IMR-90 (cell line): ENCODE measurements around the gene SLC29A2. TPM values are rescaled to one million over a fixed set of nuclear protein-coding genes. Genes with fewer than 3 reads are reported as not detected.

ENCODE experiments used
- ATAC-seq: fragments of 200-7000 bp; cut with Tn5 transposase; 2 replicates; pipeline ENCODE4 v1.9.1; 2020; ENCODE audit warnings: low read depth, mild to moderate bottlenecking, moderate library complexity
- BruUV-seq: library from RNA; stranded (reverse); fragments of 400-500 nt; replicated peaks from 2 replicates; lab custom pipeline; 2021; lab: Mats Ljungman, UMichigan
- CTCF ChIA-PET: fragments of 300-600 bp; formaldehyde crosslinking; extraction: SDS; loops from one replicate; lab custom pipeline; 2021; ENCODE audit warnings: antibody characterized with exemption; lab: Yijun Ruan, JAX
- POLR2A ChIA-PET: fragments of 300-600 bp; sonication (Branson Sonifier 250); formaldehyde crosslinking; loops from one replicate; lab custom pipeline; 2022; ENCODE audit warnings: antibody characterized with exemption; ENCODE audit not compliant: unreplicated experiment; lab: Charles Lee
- DNase-seq: peaks from one replicate; pipeline ENCODE4 v3.0.0; 2013
- H2AFZ ChIP-seq: replicated peaks from 2 replicates; pipeline ENCODE3; 2013; ENCODE audit warnings: low read length, mild to moderate bottlenecking; ENCODE audit not compliant: poor library complexity
- H2AK5ac ChIP-seq: 2 replicates; pipeline ENCODE4 v1.6.1; 2013; ENCODE audit warnings: low read depth, low read length, inconsistent platforms
- H2AK9ac ChIP-seq: replicated peaks from 2 replicates; pipeline ENCODE3; 2013; ENCODE audit warnings: mild to moderate bottlenecking, low read depth, low read length, moderate library complexity; ENCODE audit not compliant: poor library complexity
- H2BK120ac ChIP-seq: 2 replicates; pipeline ENCODE4 v1.6.1; 2013; ENCODE audit warnings: low read depth, low read length, inconsistent platforms
- H2BK15ac ChIP-seq: 3 replicates; pipeline ENCODE4 v1.6.1; 2013; ENCODE audit warnings: low read depth, low read length, inconsistent platforms
- H2BK20ac ChIP-seq: 2 replicates; pipeline ENCODE4 v1.6.1; 2013; ENCODE audit warnings: low read depth, mild to moderate bottlenecking, inconsistent platforms, low read length, moderate library complexity
- H2BK5ac ChIP-seq: 2 replicates; pipeline ENCODE4 v1.6.1; 2013; ENCODE audit warnings: mild to moderate bottlenecking, low read depth, low read length, inconsistent platforms; ENCODE audit not compliant: poor library complexity, severe bottlenecking
- H3K14ac ChIP-seq: replicated peaks from 2 replicates; pipeline ENCODE4 v1.6.1; 2013; ENCODE audit warnings: low read depth, low read length, inconsistent platforms
- H3K18ac ChIP-seq: 2 replicates; pipeline ENCODE4 v1.6.1; 2013; ENCODE audit warnings: low read depth, low read length, control low read depth
- H3K23ac ChIP-seq: 2 replicates; pipeline ENCODE4 v1.6.1; 2013; ENCODE audit warnings: low read depth, low read length, inconsistent platforms
- H3K27ac ChIP-seq: 2 replicates; pipeline ENCODE4 v1.5.1; 2013; ENCODE audit warnings: mild to moderate bottlenecking, control low read depth, low read length; ENCODE audit not compliant: insufficient read depth
- H3K27me3 ChIP-seq: 2 replicates; pipeline ENCODE4 v1.6.1; 2013; ENCODE audit warnings: low read length; ENCODE audit not compliant: control insufficient read depth, insufficient read depth
- H3K36me3 ChIP-seq: 2 replicates; pipeline ENCODE4 v1.6.1; 2013; ENCODE audit warnings: low read length, mixed read lengths; ENCODE audit not compliant: control insufficient read depth, insufficient read depth
- H3K4ac ChIP-seq: 2 replicates; pipeline ENCODE4 v1.6.1; 2013; ENCODE audit warnings: low read depth, low read length, inconsistent platforms
- H3K4me1 ChIP-seq: 2 replicates; pipeline ENCODE4 v1.6.1; 2013; ENCODE audit warnings: low read length, mixed read lengths; ENCODE audit not compliant: control insufficient read depth, insufficient read depth
- H3K4me2 ChIP-seq: 2 replicates; pipeline ENCODE4 v1.6.1; 2013; ENCODE audit warnings: low read depth, mild to moderate bottlenecking, control low read depth, low read length, moderate library complexity
- H3K4me3 ChIP-seq: 2 replicates; pipeline ENCODE4 v1.5.1; 2013; ENCODE audit warnings: low read depth, mild to moderate bottlenecking, control low read depth, low read length, moderate library complexity; ENCODE audit not compliant: insufficient read depth
- H3K56ac ChIP-seq: 2 replicates; pipeline ENCODE4 v1.6.1; 2013; ENCODE audit warnings: low read length, inconsistent platforms; ENCODE audit not compliant: insufficient read depth; ENCODE audit errors: extremely low read depth
- H3K79me1 ChIP-seq, 2 experiments: 2 replicates each; pipeline ENCODE4 v1.6.1; 2013; ENCODE audit warnings: low read length in 2 of 2, inconsistent platforms in 1 of 2, low read depth in 1 of 2
- H3K9ac ChIP-seq: 2 replicates; pipeline ENCODE4 v1.6.1; 2013; ENCODE audit warnings: low read depth, low read length, control low read depth
- H3K9me1 ChIP-seq: 2 replicates; pipeline ENCODE4 v1.6.1; 2013; ENCODE audit warnings: low read length, inconsistent platforms; ENCODE audit not compliant: insufficient read depth
- H3K9me3 ChIP-seq: 2 replicates; pipeline ENCODE4 v1.6.1; 2013; ENCODE audit warnings: low read length; ENCODE audit not compliant: control insufficient read depth, insufficient read depth
- H4K20me1 ChIP-seq: 2 replicates; pipeline ENCODE4 v1.6.1; 2013; ENCODE audit warnings: low read length, inconsistent platforms; ENCODE audit not compliant: insufficient read depth
- H4K5ac ChIP-seq: 2 replicates; pipeline ENCODE4 v1.6.1; 2013; ENCODE audit warnings: mild to moderate bottlenecking, low read depth, low read length, control low read depth
- H4K8ac ChIP-seq, 2 experiments: 2 replicates each; pipeline ENCODE4 v1.6.1; 2013; ENCODE audit warnings: low read depth in 2 of 2, low read length in 2 of 2, control low read depth in 1 of 2, inconsistent platforms in 1 of 2
- H4K91ac ChIP-seq: 2 replicates; pipeline ENCODE4 v1.6.1; 2013; ENCODE audit warnings: low read depth, low read length, inconsistent platforms; ENCODE audit not compliant: insufficient read depth
- BHLHE40 ChIP-seq: fragments of 150-350 bp; IDR thresholded peaks from 2 replicates; pipeline ENCODE4 v1.6.1; 2016; ENCODE audit warnings: mild to moderate bottlenecking, low read depth, low read length
- CTCF ChIP-seq: conservative IDR thresholded peaks from 2 replicates; pipeline ENCODE4 v1.5.1; 2012; ENCODE audit warnings: mild to moderate bottlenecking, low read depth, low read length, improper control_type of control experiment
- MAFK ChIP-seq: IDR thresholded peaks from 2 replicates; pipeline ENCODE4 v1.6.1; 2012; ENCODE audit warnings: low read depth, low read length, improper control_type of control experiment
- MAZ ChIP-seq: IDR thresholded peaks from 2 replicates; pipeline ENCODE4 v1.6.1; 2012; ENCODE audit warnings: low read depth, mild to moderate bottlenecking, low read length, improper control_type of control experiment, moderate library complexity, borderline replicate concordance
- MXI1 ChIP-seq: IDR thresholded peaks from 2 replicates; pipeline ENCODE4 v1.6.1; 2012; ENCODE audit warnings: low read depth, mild to moderate bottlenecking, low read length, moderate library complexity, borderline replicate concordance
- POLR2A ChIP-seq: IDR thresholded peaks from 2 replicates; pipeline ENCODE4 v1.6.1; 2012; ENCODE audit warnings: mild to moderate bottlenecking, low read depth, low read length
- RAD21 ChIP-seq: IDR thresholded peaks from 2 replicates; pipeline ENCODE4 v1.6.1; 2012; ENCODE audit warnings: low read length, improper control_type of control experiment
- SMC3 ChIP-seq: fragments of 150-350 bp; IDR thresholded peaks from 2 replicates; pipeline ENCODE4 v1.6.1; 2016; ENCODE audit warnings: low read depth, mild to moderate bottlenecking, antibody characterized with exemption, low read length, moderate library complexity
- WGBS, 2 experiments: methylation state at CpG; one replicate each; pipeline versions ENCODE4 v1.1.5 to v1.1.7; 2013; ENCODE audit warnings: missing lambda C conversion rate in 2 of 2; ENCODE audit not compliant: insufficient read length in 1 of 2; ENCODE audit errors: extremely low coverage in 2 of 2; 5-methylcytosine and 5-hydroxymethylcytosine counted together
- dilution Hi-C: fragments of 300-500 bp; cut with HindIII; formaldehyde crosslinking; loops from one replicate; pipeline ENCODE4 v1.14.3; 2018; ENCODE audit warnings: low sequenced_read_pairs; ENCODE audit not compliant: unreplicated experiment
- in situ Hi-C: fragments of 300-500 bp; cut with MboI; formaldehyde crosslinking; loops from 3 replicates; pipeline ENCODE4 v1.14.3; 2019; ENCODE audit warnings: low sequenced_read_pairs, inconsistent platforms, mixed read lengths
- intact Hi-C: fragments of 100-400 bp; cut with micrococcal nuclease; formaldehyde crosslinking; loops from 2 replicates; pipeline ENCODE4 v1.10.0; 2022
- polyA plus RNA-seq, 3 experiments: library from polyadenylated mRNA; depleted of rRNA; stranded (reverse); fragments of >200 nt; gene quantifications; 2 replicates each; pipeline ENCODE4 v1.2.3, GENCODE V29; 2012; ENCODE audit warnings: low replicate concordance in 1 of 3
- total RNA-seq: library from RNA; depleted of rRNA; stranded (reverse); fragments of >200 nt; gene quantifications from 2 replicates; pipeline ENCODE4 v1.2.3, GENCODE V29; 2012
- TF ChIP-seq, protein P1 (sequence below): fragments of 150-350 bp; IDR thresholded peaks from 2 replicates; pipeline ENCODE4 v1.6.1; 2017; ENCODE audit warnings: mild to moderate bottlenecking, antibody characterized with exemption, low read length, low read depth
- TF ChIP-seq, protein P2 (sequence below): fragments of 150-350 bp; IDR thresholded peaks from 2 replicates; pipeline ENCODE4 v1.6.1; 2016; ENCODE audit warnings: low read depth, mild to moderate bottlenecking, low read length, moderate library complexity, borderline replicate concordance

Gene SLC29A2
- total and polyA plus RNA-seq, 2 of the 4 experiments (the other 2 are of a cell fraction): under 0.01 to 1.2 TPM

GRCh38 chr11:66328302-66329144, 43.0 kb downstream of the SLC29A2 start:
- H3K4me1 ChIP-seq: peaks cover 43% of the 10 kb centered on the region
- H2BK120ac ChIP-seq: peak overlapping the region; percentile 100
- H4K20me1 ChIP-seq: no peaks in the 10 kb centered on the region; the same call in 1 of the 2 replicates
- peak overlapping the region; percentile 100 for H2AK9ac ChIP-seq
- peak overlapping the region; percentile 94 for H2AFZ ChIP-seq
- peak overlapping the region; percentile 22; the same call in 1 of the 2 replicates for H3K18ac ChIP-seq
- intact Hi-C loops: loop anchor here (1.0 kb wide), 3 partner anchors 16 to 106 kb away; partner anchors contain the start of gene YIF1A
- BruUV-seq: no TSS peak
- peaks cover 29% of the 10 kb centered on the region for H3K9me1 ChIP-seq
- H4K5ac ChIP-seq: peak overlapping the region; percentile 96
- dilution Hi-C loops: no loop called here
- peak overlapping the region; percentile 100 for H4K91ac ChIP-seq
- peak overlapping the region; percentile 18 for H3K4me2 ChIP-seq
- DNase-seq (peak; percentile 70), ATAC-seq (peak; percentile 73)
- peak overlapping the region; percentile 49 for H3K23ac ChIP-seq
- peak overlapping the region; percentile 95 for H3K27ac ChIP-seq
- no peaks in the 10 kb centered on the region for H3K9me3 ChIP-seq
- POLR2A ChIA-PET: interaction anchor here (0.6 to 1.1 kb wide), 3 partner anchors 15 to 291 kb away, joined by 4 to 7 read pairs (median 7); no protein-coding TSS in a partner anchor
- peak overlapping the region; percentile 100 for H2BK20ac ChIP-seq
- peak overlapping the region; percentile 100 for H2AK5ac ChIP-seq
- peaks cover 0 to 48% of the 10 kb centered on the region in 2 experiments for H3K79me1 ChIP-seq
- H3K4ac ChIP-seq: peak overlapping the region; percentile 100
- no peak overlapping the region for H3K4me3 ChIP-seq
- CTCF ChIA-PET: interaction anchor here (0.6 to 2.2 kb wide), 3 partner anchors 16 to 35 kb away, joined by 4 to 6 read pairs (median 4); no protein-coding TSS in a partner anchor
- peak overlapping the region; percentile 100 for H3K14ac ChIP-seq
- H2BK15ac ChIP-seq: peak overlapping the region; percentile 100; the same call in 2 of the 3 replicates
- peaks cover 13% of the 10 kb centered on the region for H3K36me3 ChIP-seq
- WGBS, 2 experiments: 15% methylated on average over 4 of the region's 19 CpGs; no CpG with 5 or more reads in 1 of the 2 experiments
- H4K8ac ChIP-seq: peak overlapping the region; percentile 81 to 100
- H2BK5ac ChIP-seq: peak overlapping the region; percentile 100
- in situ Hi-C loops: no loop called here
- H3K9ac ChIP-seq: peak overlapping the region; percentile 35; the same call in 1 of the 2 replicates
- TF ChIP-seq, protein P1, sequence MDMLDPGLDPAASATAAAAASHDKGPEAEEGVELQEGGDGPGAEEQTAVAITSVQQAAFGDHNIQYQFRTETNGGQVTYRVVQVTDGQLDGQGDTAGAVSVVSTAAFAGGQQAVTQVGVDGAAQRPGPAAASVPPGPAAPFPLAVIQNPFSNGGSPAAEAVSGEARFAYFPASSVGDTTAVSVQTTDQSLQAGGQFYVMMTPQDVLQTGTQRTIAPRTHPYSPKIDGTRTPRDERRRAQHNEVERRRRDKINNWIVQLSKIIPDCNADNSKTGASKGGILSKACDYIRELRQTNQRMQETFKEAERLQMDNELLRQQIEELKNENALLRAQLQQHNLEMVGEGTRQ: peak; percentile 84
- TF ChIP-seq CTCF (peak; percentile 92), MAFK (no peak), RAD21 (peak; percentile 84), BHLHE40 (peak; percentile 84), MAZ (peak; percentile 19; the same call in 1 of the 2 replicates), MXI1 (peak; percentile 71), SMC3 (peak; percentile 86), POLR2A (peak; percentile 40)
- TF ChIP-seq, protein P2, sequence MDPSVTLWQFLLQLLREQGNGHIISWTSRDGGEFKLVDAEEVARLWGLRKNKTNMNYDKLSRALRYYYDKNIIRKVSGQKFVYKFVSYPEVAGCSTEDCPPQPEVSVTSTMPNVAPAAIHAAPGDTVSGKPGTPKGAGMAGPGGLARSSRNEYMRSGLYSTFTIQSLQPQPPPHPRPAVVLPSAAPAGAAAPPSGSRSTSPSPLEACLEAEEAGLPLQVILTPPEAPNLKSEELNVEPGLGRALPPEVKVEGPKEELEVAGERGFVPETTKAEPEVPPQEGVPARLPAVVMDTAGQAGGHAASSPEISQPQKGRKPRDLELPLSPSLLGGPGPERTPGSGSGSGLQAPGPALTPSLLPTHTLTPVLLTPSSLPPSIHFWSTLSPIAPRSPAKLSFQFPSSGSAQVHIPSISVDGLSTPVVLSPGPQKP: no peak
- no peaks in the 10 kb centered on the region for H3K27me3 ChIP-seq
- H3K56ac ChIP-seq: peak overlapping the region; percentile 90; the same call in 1 of the 2 replicates
